WERI-Rb-1 (cell line): ENCODE results near the gene GPR137C.

ENCODE experiments used
- DNase-seq: peaks from one replicate; pipeline ENCODE4 v3.0.0-alpha.2; 2020
- H3K27ac ChIP-seq: fragments of 250-450 bp; sonication (Bioruptor Pico); 2 replicates; pipeline ENCODE4 v1.5.1; 2020; ENCODE audit warnings: mild to moderate bottlenecking, moderate library complexity
- H3K27me3 ChIP-seq: fragments of 250-450 bp; sonication (Bioruptor Pico); 2 replicates; pipeline ENCODE4 v1.5.1; 2021; ENCODE audit warnings: mild to moderate bottlenecking, low read depth, moderate library complexity; ENCODE audit not compliant: insufficient read depth, severe bottlenecking
- H3K36me3 ChIP-seq: fragments of 250-450 bp; sonication (Bioruptor Pico); 2 replicates; pipeline ENCODE4 v1.5.1; 2020; ENCODE audit warnings: mild to moderate bottlenecking, moderate library complexity
- H3K4me3 ChIP-seq: 2 replicates; pipeline ENCODE4 v1.5.1; 2011; ENCODE audit warnings: low read depth, mild to moderate bottlenecking, control low read depth, low read length
- H3K9me3 ChIP-seq: fragments of 250-450 bp; sonication (Bioruptor Pico); 2 replicates; pipeline ENCODE4 v1.5.1; 2021; ENCODE audit warnings: mild to moderate bottlenecking, moderate library complexity; ENCODE audit not compliant: severe bottlenecking
- TF ChIP-seq, protein P1 (sequence below): IDR thresholded peaks from 2 replicates; pipeline ENCODE4 v1.5.1; 2011; ENCODE audit warnings: low read depth, mild to moderate bottlenecking, control low read depth, inconsistent platforms, low read length

Gene GPR137C, protein sequence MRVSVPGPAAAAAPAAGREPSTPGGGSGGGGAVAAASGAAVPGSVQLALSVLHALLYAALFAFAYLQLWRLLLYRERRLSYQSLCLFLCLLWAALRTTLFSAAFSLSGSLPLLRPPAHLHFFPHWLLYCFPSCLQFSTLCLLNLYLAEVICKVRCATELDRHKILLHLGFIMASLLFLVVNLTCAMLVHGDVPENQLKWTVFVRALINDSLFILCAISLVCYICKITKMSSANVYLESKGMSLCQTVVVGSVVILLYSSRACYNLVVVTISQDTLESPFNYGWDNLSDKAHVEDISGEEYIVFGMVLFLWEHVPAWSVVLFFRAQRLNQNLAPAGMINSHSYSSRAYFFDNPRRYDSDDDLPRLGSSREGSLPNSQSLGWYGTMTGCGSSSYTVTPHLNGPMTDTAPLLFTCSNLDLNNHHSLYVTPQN

DNA sequence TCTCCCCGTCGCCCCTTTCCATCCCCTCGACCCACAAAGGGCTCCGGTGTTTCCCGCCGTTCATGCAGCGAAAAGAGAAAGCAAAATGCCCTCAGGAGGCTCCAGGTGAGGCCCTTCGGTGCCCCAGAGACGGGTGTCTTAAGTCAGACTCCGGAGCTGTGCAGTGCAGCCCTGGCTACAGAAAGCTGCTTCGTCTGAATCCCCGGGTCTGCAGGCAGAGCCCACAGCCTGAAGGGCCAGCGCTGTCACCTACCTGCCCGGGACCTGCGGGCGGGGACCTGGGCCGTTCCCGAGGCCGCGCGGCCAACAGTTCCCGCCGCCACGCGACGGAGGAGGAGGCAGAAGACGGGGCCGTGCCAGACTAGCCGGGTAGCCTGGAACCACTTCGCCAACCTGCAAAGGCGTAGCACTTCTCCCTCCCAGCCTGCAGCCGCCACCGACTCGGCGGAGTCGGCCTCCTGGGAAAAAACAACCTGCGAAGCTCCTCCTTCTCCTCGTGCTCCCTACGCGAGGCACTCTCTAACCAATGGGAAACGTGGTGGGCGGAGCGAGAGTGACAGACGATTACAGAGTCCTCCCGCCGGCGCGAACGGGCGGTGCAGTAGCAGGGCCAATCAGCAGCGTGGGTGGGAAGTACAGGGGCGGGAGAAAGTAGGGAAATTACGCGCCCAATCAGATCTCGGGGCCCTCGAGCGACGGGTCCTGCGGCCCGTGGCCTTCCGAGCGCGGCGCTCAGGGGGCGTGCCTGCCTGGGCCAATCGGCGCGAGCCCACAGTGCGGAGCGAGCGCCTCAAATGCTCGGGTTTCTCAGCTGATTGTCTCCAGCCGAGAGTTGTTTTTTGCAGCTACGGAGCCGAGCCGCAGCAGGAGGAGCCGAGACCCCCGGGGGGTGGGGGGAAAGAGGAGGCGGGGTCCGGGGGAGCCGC is at the start of gene GPR137C, which contains the start of gene TXNDC16:
GPR137C (plus strand) TSS at position 774 of the 926 bp plus-strand sequence. CDS start 312 bp downstream, outside the sequence.
TXNDC16 (minus strand) TSS at position 443 of the 926 bp plus-strand sequence. CDS start 8,948 bp downstream, outside the sequence.
- Histone ChIP-seq H3K27ac (peak within 1 kb of the TSS; percentile 69), H3K4me3 (peak within 1 kb of the TSS; percentile 84), H3K36me3 (no peaks in the 10 kb centered on the region; the same call in none of the 2 replicates), H3K27me3 (no peaks in the 10 kb centered on the region), H3K9me3 (no peaks in the 10 kb centered on the region)
- DNase-seq, result peak; percentile 99
- TF ChIP-seq, protein P1, sequence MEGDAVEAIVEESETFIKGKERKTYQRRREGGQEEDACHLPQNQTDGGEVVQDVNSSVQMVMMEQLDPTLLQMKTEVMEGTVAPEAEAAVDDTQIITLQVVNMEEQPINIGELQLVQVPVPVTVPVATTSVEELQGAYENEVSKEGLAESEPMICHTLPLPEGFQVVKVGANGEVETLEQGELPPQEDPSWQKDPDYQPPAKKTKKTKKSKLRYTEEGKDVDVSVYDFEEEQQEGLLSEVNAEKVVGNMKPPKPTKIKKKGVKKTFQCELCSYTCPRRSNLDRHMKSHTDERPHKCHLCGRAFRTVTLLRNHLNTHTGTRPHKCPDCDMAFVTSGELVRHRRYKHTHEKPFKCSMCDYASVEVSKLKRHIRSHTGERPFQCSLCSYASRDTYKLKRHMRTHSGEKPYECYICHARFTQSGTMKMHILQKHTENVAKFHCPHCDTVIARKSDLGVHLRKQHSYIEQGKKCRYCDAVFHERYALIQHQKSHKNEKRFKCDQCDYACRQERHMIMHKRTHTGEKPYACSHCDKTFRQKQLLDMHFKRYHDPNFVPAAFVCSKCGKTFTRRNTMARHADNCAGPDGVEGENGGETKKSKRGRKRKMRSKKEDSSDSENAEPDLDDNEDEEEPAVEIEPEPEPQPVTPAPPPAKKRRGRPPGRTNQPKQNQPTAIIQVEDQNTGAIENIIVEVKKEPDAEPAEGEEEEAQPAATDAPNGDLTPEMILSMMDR, result no peak

DNA sequence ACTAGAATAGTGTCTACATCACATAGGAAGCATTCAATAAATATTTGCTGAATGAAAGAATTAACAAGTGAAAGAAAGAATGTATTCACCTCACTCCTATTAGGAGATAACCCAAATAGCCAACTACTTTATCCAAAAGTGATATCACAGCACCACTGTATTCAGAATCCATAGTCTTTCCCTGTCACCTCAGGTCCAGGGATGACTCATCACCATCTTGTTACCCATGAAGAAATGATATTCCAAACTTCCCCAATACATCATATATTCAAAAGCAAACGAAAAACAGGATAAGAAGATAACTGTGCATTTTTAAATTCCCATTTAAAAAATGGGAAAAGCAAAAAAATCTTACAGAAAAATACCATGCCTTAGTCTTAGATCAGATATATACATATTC is 39.4 kb upstream of the GPR137C start:
- no peaks in the 10 kb centered on the region for H3K36me3 ChIP-seq
- H3K4me3 ChIP-seq, result no peak overlapping the region
- TF ChIP-seq, protein P1, result no peak
- no peak overlapping the region for H3K27ac ChIP-seq
- DNase-seq, result no peak
- H3K9me3 ChIP-seq, result no peaks in the 10 kb centered on the region
- H3K27me3 ChIP-seq, result no peaks in the 10 kb centered on the region

DNA sequence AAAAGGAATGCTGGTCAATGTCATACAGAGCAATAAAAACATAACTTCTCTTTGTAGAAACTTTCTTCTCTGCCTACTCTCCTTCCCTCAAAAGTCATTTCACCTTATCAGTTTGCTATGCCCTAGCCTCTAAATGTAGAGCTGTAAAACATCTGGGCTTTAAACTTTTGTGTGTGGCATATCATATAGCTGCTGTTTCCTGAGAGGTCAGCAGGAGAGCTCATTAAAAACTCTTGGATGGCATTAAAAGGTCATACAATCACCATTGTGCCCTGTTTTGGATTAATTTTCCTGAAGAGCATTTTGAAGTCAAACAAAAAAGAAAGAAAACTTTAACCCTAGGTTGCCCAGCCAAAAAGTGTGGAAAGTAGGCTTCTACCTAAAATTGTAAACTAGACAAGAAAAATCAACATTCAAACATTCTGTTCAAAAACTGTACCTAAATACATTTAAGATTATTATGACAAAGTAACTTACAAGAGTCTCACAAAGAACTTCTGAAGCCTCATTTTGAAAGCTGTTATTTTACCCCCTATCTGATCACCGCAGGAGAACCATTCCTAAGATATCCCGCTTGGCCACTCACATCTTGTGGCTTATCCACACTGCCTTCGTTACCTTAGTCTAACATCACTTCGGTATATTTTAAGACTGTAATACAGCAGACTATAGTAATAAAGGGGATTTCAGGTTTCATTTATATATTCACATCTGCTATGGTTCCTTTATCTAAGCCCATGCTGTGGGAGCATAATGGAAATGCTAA is 38.4 kb upstream of the GPR137C start:
- no peak overlapping the region for H3K27ac ChIP-seq
- H3K36me3 ChIP-seq, result no peaks in the 10 kb centered on the region
- H3K4me3 ChIP-seq, result no peak overlapping the region
- H3K27me3 ChIP-seq, result no peaks in the 10 kb centered on the region
- TF ChIP-seq, protein P1, result no peak
- DNase-seq, result no peak
- H3K9me3 ChIP-seq, result no peaks in the 10 kb centered on the region

DNA sequence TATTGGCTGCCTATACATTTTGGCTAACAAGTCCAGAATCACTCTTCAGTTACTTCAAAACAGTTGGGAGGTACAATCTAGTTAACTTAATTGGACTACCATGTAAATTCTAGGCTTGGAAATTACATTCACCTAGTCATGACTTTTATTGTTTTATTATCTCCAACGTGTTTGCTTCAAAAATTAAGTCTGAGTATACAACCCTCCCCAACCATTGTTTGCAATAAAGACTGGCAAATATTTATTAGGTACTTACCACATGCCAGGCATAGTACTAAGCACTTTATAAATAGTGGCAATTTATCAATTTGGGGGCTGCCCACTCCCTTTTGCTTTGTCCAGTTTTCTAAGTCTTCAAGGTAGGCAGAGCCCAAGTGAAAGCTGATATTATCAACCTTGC is 30.6 kb upstream of the GPR137C start:
- no peak for DNase-seq
- TF ChIP-seq, protein P1, result no peak
- H3K27ac ChIP-seq, result no peak overlapping the region

DNA sequence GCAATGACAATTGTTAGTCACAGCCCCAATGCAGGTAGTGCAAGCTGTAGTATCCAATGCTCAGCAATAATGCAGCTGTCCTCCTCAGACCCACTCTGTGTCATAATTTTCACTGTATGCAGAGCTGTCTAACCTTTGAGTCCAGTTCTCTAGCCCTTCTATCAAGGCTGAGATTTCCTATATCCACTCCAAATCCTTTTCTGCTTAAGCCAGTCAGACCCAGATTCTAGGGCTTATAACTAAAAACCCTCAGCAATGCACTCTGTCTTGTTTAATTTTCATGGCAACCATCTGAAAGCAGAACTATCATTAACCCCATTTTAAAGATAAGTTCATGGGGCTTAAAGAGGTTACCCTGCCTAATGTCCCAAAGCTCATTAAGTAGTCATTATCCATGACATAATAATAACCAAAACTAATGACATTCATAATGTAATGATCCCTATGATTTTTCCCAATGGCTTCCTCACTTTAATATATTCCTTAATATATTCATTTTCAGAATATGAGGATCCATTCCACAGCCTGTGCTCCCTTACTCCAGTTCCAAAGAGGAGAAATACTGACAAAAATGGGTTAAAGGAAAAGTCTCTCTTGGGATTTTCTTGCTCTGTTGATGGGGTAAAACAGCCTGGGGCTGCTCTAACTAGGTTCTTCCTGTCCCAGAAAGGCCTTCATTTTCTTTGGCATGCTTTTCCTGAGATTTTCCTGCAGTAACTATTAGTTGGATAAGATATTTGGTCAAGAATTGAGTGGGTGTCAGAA is 29.9 kb upstream of the GPR137C start:
- Histone ChIP-seq H3K27ac (no peak overlapping the region), H3K9me3 (no peaks in the 10 kb centered on the region), H3K27me3 (no peaks in the 10 kb centered on the region), H3K4me3 (no peak overlapping the region), H3K36me3 (no peaks in the 10 kb centered on the region; the same call in 1 of the 2 replicates)
- TF ChIP-seq, protein P1, result no peak
- DNase-seq, result no peak

More for the DNA sequence above, 30.6 kb upstream of the GPR137C start:
- Histone ChIP-seq H3K27me3 (no peaks in the 10 kb centered on the region), H3K9me3 (no peaks in the 10 kb centered on the region), H3K36me3 (no peaks in the 10 kb centered on the region; the same call in 1 of the 2 replicates), H3K4me3 (no peak overlapping the region)
